HG03342 (cell line): ENCODE data around the gene DOK7.

Source experiments
- ATAC-seq: cut with Tn5 transposase; IDR thresholded peaks from one replicate; pipeline ENCODE4 v1.9.1; 2021; ENCODE audit warnings: mild to moderate bottlenecking, moderate library complexity; ENCODE audit not compliant: unreplicated experiment

DOK7 gene

DNA sequence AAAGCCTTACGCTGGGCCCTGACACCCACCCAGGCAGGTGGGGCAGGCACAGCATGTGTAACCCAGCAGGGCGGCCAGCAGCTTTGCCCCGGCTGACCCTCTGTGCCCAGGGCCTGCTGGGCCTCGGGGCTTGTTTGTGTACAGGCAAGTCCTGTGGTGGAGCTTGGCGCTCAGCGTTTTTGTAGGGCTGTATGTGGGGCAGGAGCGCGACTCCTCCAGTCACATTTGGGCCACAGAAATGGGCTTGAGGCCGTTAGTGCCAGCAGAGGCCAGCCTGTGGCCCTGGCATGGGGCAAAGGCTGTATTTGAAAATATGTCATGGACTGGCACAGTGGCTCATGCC, 36.0 kb upstream of the DOK7 start:
- no peak for ATAC-seq

DNA sequence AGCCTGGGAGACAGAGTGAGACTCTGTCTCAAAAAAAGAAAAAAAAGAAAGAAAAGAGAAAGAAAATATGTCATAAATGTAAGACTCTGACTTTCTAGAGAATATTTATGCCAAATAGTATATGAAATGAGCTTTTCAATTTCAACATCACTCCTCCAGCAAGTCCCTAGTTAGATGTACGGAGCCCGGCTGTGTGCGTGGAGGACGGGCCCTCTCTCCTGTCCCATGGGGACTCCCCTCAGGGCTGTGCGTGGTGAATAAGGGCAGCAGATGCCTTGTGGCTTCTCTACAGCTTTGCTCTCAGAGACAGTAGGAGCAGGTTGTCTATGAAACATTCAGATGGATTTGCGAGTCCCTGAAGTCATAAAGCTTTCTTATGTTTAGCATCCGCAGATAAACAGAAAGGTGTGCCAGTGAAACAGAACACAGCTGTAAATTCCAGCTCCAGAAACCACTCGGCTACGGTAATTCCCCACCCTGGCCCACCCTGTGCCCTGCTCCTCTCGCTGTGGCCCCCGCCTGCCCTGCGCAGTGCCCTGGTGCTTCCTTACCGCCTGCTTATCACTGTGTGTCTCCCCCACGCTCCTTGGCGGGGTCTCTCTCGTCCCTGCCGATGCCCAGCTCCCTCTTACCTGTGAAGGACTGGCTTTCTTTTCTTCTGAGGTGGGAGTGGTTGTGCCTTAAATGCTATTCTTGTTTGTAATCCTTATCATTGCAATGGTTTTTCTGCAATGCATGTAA, 35.2 kb upstream of the DOK7 start:
- no peak for ATAC-seq

DNA sequence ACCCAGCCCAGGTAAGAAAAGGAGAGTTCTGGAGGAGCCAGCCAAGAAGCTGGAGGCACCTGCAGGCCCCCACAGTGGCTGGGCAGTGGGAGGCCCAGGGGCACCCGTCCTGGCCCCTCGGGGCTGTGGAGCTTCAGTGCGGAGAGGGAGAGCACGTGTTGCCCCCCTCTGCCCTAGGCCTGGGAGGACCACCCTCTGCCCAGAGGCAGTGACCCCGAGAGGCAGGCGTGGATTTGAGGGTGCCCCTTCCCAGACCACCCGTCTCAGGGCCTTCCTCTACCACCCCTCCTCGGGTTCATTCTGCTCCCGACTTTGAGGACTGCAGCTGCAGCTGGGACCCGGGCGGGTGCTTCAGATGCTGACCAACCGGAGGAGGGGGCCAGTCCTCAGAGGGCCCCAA, 33.5 kb upstream of the DOK7 start:
- no peak for ATAC-seq

DNA sequence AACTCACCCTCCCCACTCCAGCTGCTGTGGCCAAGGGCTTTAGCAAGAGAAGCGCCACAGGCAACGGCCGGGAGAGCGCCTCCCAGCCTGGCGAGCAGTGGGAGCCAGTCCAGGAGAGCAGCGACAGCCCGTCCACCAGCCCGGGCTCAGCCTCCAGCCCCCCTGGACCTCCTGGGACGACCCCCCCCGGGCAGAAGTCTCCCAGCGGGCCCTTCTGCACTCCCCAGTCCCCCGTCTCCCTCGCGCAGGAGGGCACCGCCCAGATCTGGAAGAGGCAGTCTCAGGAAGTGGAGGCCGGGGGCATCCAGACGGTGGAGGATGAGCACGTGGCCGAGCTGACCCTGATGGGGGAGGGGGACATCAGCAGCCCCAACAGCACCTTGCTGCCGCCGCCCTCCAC, 32.6 kb upstream of the DOK7 start:
- no peak for ATAC-seq

DNA sequence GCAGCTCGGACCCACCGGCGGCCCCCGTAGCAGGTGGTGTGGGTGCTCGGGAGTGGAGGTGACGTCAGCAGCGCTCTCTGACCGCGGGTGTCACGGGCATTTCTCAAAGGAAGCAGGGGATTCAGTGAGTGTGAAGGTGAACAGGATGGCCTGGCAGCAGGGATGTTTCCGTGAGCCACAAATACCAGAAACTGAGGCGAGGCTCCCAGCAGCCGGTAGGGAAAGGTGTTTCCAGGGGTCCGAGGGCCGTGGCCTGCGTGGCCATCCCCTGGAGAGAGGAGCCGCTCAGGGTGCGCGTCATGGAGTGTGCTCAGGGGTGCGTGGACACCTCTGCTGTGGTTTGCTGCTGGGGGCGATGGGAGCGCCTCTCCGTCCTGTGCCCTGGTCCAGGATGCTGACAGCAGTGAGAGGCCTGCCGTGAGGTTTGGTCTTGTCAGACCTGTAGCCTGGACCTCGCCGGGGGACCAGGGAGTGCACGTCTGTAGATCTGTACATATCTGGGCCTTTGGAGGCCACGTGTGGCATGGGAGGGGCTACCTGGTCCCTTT, 31.6 kb upstream of the DOK7 start:
- no peak for ATAC-seq

DNA sequence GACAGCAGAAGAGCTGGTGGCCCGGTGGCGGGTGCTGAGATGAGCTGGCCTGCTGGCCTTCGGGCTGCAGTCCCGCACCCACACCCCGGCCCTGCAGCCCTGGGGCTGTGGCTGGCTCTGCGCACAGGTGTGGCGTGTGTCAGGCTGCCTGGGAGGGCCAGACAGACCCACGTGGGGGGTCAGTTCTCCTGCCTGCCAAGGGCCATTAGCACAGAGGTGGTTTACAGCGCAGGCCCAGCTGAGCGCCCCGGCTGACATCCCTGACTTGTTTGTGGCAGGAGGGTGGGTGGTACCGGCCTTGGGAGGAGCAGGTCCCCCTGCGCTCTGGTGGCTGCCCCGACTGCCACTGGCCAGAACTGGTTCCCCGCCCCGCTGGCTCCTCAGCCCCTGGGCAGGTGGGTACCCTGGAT, 30.7 kb upstream of the DOK7 start:
- no peak for ATAC-seq

DNA sequence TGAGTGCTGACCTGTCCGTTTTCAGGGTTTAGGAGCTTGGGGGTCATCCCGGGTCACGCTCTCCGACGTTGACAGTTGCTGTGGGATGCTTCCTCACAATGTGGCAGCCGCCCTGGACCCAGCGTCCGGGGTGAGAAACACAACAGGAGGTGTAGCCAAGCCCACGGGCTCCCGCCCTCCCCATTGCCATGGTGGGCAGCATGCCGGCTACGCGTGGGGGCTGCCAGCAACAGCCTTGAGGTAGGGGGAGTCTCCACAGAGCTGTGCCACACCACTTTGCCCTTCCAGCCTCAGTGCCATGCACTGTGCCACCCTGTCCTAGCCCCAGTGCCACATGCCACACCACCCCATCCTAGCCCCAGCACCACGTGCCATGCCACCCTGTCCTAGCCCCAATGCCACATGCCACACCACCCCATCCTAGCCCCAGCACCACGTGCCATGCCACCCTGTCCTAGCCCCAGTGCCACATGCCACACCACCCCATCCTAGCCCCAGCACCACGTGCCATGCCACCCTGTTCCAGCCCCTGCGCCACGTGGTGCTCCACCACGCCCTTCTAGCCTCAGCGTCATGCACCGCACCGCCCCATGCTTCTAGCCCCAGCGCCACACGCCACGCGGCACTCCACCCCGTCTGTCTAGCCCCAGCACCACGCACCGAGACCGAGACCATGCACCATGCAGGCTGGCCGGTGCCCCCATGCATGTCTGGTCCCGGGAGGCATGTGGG, 29.8 kb upstream of the DOK7 start:
- no peak for ATAC-seq

DNA sequence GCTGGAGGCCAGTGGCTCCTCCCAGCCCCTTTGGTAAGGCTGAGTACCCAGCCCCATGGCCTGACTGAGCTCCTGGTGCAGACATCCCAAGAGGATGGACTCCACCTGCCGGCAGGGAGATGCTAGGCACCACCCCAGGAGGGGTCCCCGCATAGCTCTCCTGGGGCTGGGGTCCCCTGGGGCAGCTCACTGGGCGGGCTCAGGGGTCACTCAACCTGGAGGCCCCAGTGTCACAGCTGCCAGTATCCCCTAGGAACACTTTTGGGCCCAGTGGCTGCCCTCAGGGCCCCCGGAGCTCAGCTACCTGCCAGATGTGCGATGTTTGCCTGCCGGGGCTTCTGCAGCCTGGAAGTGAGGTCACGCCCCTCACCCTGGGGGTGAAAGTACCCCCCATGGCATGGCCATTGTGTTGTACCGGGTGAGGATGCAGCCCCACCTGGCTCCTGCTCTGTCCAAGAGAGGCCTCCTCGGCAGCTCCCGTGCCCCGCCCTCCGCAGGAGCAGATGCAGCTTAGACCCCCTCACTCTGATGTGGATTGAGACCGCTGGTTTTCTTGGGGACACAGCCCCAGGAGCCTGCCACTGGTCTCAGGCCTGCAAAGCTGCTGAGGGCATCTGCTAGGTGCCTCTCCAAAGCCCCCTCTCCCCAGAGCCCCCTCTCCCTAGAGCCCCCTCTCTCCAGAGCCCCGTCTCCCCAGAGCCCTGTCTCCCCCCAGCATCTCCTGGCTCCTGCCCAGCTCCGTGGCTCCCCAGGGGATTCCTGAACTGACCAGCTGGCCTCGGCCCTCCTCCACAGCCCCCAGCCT, 28.0 kb upstream of the DOK7 start:
- ATAC-seq = no peak

DNA sequence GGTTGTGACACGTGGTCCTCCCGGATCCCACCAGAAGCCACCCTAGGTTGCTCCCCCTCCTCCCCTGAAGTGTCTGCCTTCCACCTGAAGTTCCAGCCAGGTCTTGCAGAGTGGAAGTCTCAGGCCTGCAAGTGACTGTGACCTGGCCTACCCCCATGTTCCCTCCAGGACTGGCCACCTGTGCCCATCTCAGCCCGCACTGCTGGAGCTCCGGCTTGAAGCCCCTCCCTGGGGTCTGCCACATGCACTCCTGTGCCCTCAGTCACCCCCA, 27.5 kb upstream of the DOK7 start:
- no peak for ATAC-seq

DNA sequence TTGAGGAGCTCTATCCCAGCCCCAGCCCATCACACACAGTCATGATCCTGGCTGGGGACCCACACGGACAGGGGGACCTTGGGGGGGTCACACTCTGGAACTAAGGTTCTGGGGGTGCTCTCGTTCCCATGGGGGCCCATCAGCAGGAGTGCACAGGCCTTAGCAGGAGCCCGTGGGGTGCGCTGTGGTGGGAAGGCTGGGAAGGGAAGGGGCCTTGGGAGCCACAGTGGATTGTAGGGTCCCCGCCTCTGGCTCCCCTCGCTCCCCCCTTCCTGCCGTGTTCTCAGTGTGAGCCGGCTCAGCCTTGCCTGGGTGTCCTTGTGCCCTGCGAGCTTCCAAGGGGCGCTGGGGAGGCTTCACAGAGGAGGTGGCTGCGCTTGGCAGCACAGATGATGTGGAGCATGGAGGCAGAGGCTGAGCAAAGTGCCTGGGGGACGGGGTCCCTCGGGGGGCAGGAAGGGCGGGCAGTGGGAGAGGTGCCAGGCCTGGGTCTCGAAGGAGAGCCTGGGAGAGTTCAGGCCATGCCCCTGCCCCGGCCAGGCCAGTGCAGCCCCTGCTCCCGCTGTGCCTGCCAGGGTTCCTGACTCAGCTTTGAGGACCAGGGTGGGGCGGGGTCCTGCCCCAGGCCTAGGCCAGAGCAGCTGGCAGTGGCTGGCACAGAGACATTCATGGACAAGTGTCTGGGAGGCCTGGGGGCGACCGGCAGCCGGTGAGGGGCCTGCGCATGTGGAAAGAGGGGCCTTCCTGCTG, 26.9 kb upstream of the DOK7 start:
- no peak for ATAC-seq

DNA sequence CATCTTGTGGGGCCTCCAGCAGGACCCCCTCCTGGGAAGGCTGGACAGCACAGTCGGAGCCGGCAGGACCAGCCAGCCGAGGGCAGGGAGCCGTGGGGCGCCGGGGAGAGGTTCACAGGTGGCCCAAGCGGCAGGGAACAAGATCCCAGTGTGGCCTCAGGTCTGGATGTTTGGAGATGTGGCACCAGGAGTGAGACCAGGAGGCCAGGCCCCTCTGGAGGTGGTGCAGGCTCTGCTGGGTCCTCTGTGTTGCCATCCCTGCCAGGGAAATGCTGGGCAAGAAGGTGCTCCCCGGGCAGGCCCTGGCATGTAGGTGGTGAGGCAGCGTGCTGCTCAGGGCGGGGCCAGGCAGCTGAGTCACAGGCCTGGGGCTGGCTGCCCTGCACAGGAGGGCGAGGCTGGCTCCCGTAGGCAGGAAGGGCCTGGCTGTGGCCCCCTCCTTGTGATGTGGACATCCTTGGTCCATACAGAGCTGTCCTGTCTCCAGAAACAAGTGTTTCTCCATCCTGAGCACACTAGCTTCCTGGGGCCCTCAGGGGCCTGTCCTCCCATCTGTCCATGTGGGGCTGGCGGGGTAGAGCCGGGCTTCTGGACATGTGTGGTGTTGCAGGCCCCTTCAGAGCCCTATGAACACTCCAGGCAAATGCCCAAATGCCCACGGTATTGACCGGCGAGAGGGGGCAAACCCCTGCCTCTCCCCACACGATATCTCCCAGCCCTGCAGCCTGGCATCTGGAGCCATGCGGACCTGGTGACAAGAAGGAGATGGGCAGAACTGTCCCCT, 26.1 kb upstream of the DOK7 start:
- ATAC-seq = no peak

DNA sequence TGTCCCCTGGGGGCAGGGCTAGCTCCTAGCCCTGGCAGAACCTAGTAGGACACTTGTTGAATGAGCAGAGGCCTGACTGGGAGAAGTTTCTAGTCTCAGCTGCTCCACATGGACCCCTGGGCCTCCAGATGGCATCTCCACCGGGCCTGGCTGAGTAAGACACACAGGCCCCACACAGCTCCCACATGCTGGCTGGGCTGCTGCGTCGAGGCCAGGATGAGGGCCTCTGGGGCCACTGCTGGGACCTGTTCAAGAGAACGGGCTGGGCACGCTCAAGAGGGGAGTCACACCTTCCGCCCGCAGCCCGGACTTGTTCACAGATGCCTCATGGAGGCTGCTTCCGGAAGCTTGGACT, 25.5 kb upstream of the DOK7 start:
- no peak for ATAC-seq

DNA sequence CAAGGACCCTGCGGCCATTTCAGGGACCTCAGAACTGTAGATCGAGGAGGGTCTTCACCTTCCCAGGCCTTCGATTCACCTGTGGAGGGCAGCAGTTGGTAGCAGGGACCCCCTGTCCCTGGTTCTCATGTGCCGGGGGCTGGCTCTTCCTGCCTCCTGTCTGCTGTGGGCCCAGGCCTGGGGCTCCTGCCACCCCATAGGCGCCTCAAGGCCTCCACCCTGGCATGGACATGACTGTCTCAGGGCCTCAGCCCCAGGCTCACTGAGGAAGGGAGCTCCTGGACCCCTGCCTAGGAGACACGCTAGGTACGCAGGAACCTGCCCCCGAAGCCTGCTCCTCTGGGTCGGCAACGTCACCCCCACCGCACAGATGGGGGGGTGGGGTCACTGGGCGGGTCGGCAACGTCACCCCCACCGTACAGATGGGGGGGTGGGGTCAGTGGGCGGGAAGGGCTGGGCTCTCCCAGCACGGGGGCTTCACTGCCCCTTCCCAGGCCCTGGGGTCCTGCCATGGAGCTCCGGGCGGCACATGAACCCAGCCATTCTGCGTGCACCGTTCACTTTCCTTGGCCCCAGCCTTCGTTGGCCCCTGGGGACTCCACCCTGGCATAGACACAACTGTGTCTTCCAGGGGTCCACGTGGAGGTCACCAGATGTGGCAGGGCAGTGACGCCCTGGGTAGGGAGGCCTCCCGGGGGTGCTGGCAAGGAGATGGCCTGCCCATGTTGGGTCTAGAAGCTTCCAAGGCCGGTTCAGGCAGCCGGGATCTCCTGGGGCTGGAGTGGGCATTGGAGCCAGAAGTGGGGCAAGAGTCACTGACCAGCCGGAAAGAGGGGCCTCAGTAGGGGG, 24.9 kb upstream of the DOK7 start:
- no peak for ATAC-seq

DNA sequence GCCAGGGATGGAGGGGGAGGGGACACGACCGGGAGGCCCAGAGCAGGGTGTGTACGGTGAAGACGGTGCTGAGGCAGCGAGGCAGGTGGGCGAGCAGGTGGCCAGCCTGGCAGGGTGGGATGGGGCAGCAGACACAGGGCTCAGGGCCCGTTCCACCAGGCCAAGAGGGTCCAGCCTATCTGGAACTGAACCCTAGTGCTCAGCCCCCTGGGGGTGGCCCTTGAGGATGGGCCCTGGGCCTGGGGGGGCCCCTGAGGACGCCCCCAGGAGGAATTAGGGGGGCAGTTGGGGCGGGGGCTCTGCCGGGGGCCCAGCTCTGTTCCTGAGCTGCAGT, 24.3 kb upstream of the DOK7 start:
- ATAC-seq = no peak

DNA sequence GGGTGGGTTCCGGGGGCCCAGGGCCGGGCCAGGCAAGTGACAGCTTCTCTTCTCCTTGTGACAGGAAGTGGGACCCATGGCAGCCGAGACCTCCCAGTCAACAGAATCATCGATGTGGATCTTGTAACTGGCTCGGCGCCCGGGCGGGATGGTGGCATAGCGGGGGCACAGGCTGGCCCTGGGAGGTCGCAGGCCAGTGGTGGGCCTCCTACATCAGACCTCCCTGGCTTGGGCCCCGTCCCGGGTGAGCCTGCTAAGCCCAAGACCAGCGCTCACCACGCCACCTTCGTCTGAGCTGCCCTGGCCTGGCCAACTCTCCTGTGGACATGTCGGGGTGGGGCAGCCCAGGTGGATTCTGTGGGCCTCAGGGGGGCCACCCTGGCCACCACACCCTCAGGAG, 23.7 kb upstream of the DOK7 start:
- no peak for ATAC-seq

DNA sequence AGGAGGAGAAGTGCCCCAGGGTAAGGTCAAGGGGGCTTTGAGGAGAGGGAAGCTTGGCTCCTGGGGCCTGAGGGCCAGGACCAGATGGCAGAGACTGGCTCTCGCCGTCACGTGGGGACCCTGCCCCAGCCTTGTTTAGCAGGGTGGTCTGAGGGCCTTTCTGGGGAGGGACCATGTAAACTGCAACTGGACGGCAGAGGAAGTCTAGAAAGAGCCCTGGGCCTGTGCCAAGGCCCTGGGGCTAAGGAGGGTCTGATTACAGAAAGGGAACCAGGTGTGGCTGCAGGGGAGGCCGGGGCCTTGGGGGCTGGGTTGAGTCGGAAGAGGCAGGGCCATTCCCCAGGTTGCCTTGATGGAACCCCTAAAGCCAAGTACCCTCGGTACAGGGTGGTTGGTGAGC, 23.1 kb upstream of the DOK7 start:
- no peak for ATAC-seq

DNA sequence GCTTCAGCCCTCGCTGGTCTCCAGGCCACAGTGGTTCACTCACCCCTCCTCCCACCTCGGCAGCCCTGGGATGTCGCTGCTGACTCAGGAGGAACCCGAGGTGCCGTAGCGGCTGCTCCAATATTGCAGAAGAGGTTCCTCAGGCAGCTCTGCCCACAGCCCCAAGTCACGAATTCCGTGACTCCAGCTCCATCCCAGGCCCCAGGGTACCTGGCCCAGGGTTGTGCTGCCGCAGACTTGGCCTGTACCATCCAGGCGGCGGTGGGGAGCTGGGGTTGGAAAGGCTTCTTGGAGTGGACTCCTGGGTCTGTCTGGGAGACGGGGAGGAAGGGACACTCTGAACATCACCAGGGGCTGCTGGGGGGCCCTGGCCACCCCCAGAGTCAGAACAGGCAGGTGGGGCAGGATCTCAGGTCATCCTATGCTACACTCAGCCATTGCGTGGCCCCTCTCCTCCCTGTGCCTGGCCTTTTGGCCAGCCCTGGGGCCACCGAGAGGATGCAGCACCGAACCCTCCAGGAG, 22.1 kb upstream of the DOK7 start:
- no peak for ATAC-seq

DNA sequence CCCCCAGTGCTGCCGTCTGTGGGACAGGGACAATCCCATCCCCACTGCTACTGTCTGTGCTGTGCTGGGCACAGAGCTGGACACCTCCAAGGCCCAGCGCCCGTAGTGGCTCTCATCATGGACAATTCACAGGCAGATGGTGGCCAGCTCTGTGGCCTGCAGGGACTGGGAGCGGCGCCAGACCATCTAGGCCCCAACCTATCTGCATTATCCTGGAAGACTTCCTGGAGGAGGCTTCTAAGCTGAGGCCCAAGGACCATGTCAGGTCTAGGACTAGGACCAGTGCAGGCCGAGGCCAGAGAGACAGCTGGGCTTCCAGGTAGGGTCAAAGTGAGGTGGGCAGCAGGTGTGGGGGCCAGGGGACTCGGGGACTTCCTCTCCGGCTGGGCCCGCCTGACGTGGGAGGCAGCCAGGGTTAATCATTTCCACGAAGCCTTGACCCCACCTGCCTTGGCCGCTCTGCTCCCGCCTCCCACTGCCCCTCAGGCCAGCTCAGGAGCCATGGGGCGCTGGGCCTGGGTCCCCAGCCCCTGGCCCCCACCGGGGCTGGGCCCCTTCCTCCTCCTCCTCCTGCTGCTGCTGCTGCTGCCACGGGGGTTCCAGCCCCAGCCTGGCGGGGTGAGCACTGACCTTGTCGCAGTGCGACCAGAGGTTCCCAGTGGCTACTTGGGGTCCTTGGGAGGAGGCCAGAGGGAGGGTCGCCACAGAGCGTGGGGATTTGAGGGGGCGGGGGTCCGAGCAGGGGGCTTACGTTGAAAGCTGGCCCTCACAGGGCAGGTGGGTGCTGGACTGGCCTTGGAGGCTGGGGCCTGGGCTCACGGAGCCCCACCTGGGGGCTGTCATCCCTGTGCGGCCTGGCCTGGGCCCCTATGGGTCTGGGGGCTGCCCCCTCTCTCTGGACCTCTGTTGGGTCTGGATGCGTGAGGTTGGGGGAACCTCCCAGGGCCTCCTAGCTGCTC, 21.3 kb upstream of the DOK7 start, which contains the start of gene HGFAC:
Gene HGFAC, plus strand, starts transcription at position 468 of the 959 bp plus-strand sequence. Its CDS starts 34 bp downstream, at position 502.
- no peak for ATAC-seq
